SU-DHL-6 (cell line): ENCODE data around the gene CDCP2.

Source experiments
- H2AFZ ChIP-seq: fragments of 200-600 bp; sonication (generic); 2 replicates; pipeline ENCODE4 v1.6.1; 2014; ENCODE audit warnings: low read depth, mild to moderate bottlenecking, moderate library complexity, mixed read lengths, antibody characterized with exemption, low read length; ENCODE audit not compliant: severe bottlenecking
- H3F3A ChIP-seq: fragments of 200-600 bp; shearing (Covaris generic); 2 replicates; pipeline ENCODE4 v1.6.0; 2016; ENCODE audit warnings: antibody characterized with exemption, mild to moderate bottlenecking; ENCODE audit not compliant: insufficient read depth
- H3K27ac ChIP-seq: fragments of 200-600 bp; sonication (generic); 2 replicates; pipeline ENCODE4 v1.5.1; 2016; ENCODE audit warnings: low read depth, mild to moderate bottlenecking, low read length, moderate library complexity, mixed read lengths
- H3K27me3 ChIP-seq: fragments of 200-600 bp; sonication (generic), shearing (Covaris generic); 2 replicates; pipeline ENCODE4 v1.6.0; 2014; ENCODE audit warnings: mild to moderate bottlenecking, low read length
- H3K36me3 ChIP-seq: fragments of 200-600 bp; sonication (generic); 2 replicates; pipeline ENCODE4 v1.6.1; 2014; ENCODE audit warnings: mild to moderate bottlenecking, low read length, mixed read lengths
- H3K4me2 ChIP-seq: fragments of 300-600, 200-600 bp; shearing (Covaris generic), sonication (generic); 2 replicates; pipeline ENCODE4 v1.6.0; 2014; ENCODE audit warnings: low read length, low read depth, mild to moderate bottlenecking; ENCODE audit not compliant: poor library complexity, severe bottlenecking
- H3K4me3 ChIP-seq: fragments of 200-600 bp; sonication (generic); 2 replicates; pipeline ENCODE4 v1.5.1; 2014; ENCODE audit warnings: antibody characterized with exemption, low read length, mild to moderate bottlenecking, mixed read lengths; ENCODE audit not compliant: insufficient read depth, poor library complexity, severe bottlenecking
- H3K79me2 ChIP-seq: fragments of 200-600 bp; sonication (generic); 2 replicates; pipeline ENCODE4 v1.6.1; 2014; ENCODE audit warnings: mild to moderate bottlenecking, low read length, moderate library complexity; ENCODE audit not compliant: insufficient read depth
- H3K9ac ChIP-seq: fragments of 200-600 bp; sonication (generic); 2 replicates; pipeline ENCODE4 v1.7.0; 2014; ENCODE audit warnings: mild to moderate bottlenecking, low read length
- H3K9me2 ChIP-seq: fragments of 200-600 bp; sonication (generic); replicated peaks from 2 replicates; pipeline ENCODE4 v1.6.1; 2014; ENCODE audit warnings: low read length; ENCODE audit not compliant: insufficient read depth
- H3K9me3 ChIP-seq: fragments of 200-600 bp; sonication (generic); 2 replicates; pipeline ENCODE4 v1.6.1; 2014; ENCODE audit warnings: low read length, mixed read lengths; ENCODE audit not compliant: insufficient read depth
- H4K20me1 ChIP-seq: fragments of 200-600 bp; sonication (generic); 2 replicates; pipeline ENCODE4 v1.6.1; 2014; ENCODE audit warnings: low read depth, mild to moderate bottlenecking, antibody characterized with exemption, low read length, moderate library complexity, mixed read lengths
- EZH2phosphoT487 ChIP-seq: fragments of 200-600 bp; sonication (generic), shearing (Covaris generic); conservative IDR thresholded peaks from 2 replicates; pipeline ENCODE4 v1.6.1; 2018; ENCODE audit warnings: mild to moderate bottlenecking, antibody characterized with exemption, low read length, moderate library complexity, mixed read lengths
- TF ChIP-seq, protein P1 (sequence below): fragments of 200-600 bp; sonication (generic); IDR thresholded peaks from one replicate; pipeline ENCODE4 v1.5.1; 2017; ENCODE audit warnings: antibody characterized with exemption, mild to moderate bottlenecking, low read length, moderate library complexity; ENCODE audit not compliant: insufficient read depth, poor library complexity, severe bottlenecking

Gene CDCP2

DNA sequence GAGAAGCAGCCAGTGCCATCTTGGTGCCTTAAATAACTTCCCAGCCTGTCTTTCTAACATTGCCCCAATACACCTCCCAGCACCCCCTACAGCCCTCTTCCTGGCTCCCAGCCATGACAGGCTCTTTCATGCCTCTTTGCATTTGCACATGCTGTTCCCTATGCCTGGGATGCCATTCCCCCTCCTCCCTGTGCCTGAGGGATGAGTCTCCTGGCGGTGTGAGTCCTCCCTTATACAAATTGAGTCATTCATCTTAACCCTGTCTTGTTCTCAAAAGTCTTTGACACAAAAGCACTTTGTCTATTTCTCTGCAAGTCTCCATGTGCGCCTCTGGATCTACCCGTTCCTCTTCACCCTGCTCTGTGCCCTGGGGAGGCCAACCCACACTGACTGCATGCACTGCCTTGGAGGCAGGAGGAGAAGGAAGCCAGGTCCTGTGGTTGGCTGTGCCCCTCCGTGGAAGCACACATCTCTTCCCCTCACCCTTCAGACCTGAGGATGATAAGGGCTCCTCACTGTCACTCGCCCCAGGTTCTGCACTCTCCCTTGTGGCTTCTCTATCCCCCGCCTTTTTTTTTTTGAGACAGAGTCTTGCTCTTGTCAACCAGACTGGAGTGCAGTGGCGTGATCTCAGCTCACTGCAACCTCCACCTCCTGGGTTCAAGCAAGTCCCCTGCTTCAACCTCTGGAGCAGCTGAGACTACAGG lies 25.1 kb downstream of the CDCP2 start:
- H3K9me2 ChIP-seq = no peaks in the 10 kb centered on the region
- H2AFZ ChIP-seq = no peak overlapping the region
- no peak for TF ChIP-seq EZH2phosphoT487
- TF ChIP-seq, protein P1, sequence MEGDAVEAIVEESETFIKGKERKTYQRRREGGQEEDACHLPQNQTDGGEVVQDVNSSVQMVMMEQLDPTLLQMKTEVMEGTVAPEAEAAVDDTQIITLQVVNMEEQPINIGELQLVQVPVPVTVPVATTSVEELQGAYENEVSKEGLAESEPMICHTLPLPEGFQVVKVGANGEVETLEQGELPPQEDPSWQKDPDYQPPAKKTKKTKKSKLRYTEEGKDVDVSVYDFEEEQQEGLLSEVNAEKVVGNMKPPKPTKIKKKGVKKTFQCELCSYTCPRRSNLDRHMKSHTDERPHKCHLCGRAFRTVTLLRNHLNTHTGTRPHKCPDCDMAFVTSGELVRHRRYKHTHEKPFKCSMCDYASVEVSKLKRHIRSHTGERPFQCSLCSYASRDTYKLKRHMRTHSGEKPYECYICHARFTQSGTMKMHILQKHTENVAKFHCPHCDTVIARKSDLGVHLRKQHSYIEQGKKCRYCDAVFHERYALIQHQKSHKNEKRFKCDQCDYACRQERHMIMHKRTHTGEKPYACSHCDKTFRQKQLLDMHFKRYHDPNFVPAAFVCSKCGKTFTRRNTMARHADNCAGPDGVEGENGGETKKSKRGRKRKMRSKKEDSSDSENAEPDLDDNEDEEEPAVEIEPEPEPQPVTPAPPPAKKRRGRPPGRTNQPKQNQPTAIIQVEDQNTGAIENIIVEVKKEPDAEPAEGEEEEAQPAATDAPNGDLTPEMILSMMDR = no peak
- H3K9me3 ChIP-seq = no peaks in the 10 kb centered on the region
- H3F3A ChIP-seq = no peaks in the 10 kb centered on the region
- H3K4me2 ChIP-seq = no peak overlapping the region
- no peaks in the 10 kb centered on the region for H3K36me3 ChIP-seq
- H3K4me3 ChIP-seq = no peak overlapping the region
- no peak overlapping the region for H3K27ac ChIP-seq
- H3K9ac ChIP-seq = no peak overlapping the region
- H3K27me3 ChIP-seq = no peaks in the 10 kb centered on the region
- no peaks in the 10 kb centered on the region for H3K79me2 ChIP-seq
- H4K20me1 ChIP-seq = no peaks in the 10 kb centered on the region

DNA sequence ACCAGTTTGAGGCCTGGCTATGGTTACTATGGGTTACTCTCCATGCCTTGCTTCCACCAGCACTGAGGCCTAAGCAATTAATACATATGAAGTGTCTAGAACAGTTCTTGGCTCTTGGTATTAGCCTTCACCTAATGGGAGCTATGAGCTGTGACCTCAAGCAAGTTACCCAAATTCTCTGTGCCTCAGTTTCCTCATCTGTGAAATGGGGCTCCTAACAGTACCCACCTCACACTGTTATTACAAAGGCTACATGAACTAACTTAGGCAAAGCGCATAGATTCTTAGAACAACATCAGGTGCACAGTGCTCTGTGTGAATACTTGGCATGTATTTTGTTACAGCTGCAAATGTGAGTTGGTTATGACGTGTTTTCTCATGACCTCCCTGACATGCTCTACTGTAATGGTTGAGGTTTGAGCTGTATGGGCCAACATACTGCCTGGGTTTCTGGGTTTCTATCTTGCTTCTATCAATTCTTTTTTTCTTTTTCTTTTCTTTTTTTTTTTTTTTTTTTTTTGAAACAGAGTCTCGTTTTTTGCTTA lies 26.5 kb downstream of the CDCP2 start:
- Histone ChIP-seq H3K9ac (no peak overlapping the region), H3K27me3 (no peaks in the 10 kb centered on the region), H3K9me2 (no peaks in the 10 kb centered on the region), H3K79me2 (no peaks in the 10 kb centered on the region), H3K36me3 (no peaks in the 10 kb centered on the region), H3K4me3 (no peak overlapping the region), H3K27ac (no peak overlapping the region), H3F3A (no peaks in the 10 kb centered on the region), H3K4me2 (no peak overlapping the region), H3K9me3 (no peaks in the 10 kb centered on the region), H2AFZ (no peak overlapping the region), H4K20me1 (no peaks in the 10 kb centered on the region)
- TF ChIP-seq, protein P1 = no peak
- no peak for TF ChIP-seq EZH2phosphoT487

GRCh38 chr1:54125386-54126070 lies 27.3 kb downstream of the CDCP2 start:
- Histone ChIP-seq H3K4me2 (no peak overlapping the region), H3K36me3 (no peaks in the 10 kb centered on the region), H3K9ac (no peak overlapping the region), H4K20me1 (no peaks in the 10 kb centered on the region), H2AFZ (no peak overlapping the region), H3K79me2 (no peaks in the 10 kb centered on the region), H3F3A (no peaks in the 10 kb centered on the region), H3K27me3 (no peaks in the 10 kb centered on the region), H3K27ac (no peak overlapping the region), H3K4me3 (no peak overlapping the region), H3K9me2 (no peaks in the 10 kb centered on the region), H3K9me3 (no peaks in the 10 kb centered on the region)
- TF ChIP-seq, protein P1 = no peak
- TF ChIP-seq EZH2phosphoT487 = no peak
